Upper lobe of right lung (tissue), 1 donor: ENCODE data around the gene NAV3. TPM values are rescaled to one million over a fixed set of nuclear protein-coding genes. Genes with fewer than 3 reads are reported as not detected.

ENCODE experiments used
- ATAC-seq: fragments of 200-7000 bp; cut with Tn5 transposase; one replicate; pipeline ENCODE4 v1.9.1; 2020; ENCODE audit warnings: mild to moderate bottlenecking, moderate library complexity
- DNase-seq: peaks from one replicate; pipeline ENCODE4 v3.0.0-alpha.2; 2020
- H3K27ac ChIP-seq: fragments of 200-600 bp; one replicate; pipeline ENCODE4 v1.8.0; 2022
- H3K27me3 ChIP-seq: fragments of 200-600 bp; one replicate; pipeline ENCODE4 v1.8.0; 2022; ENCODE audit warnings: mild to moderate bottlenecking
- H3K36me3 ChIP-seq: fragments of 200-600 bp; one replicate; pipeline ENCODE4 v1.8.0; 2022
- H3K4me1 ChIP-seq: fragments of 200-600 bp; one replicate; pipeline ENCODE4 v1.8.0; 2022
- H3K4me3 ChIP-seq: fragments of 200-600 bp; one replicate; pipeline ENCODE4 v1.8.0; 2022; ENCODE audit warnings: mild to moderate bottlenecking
- H3K9me3 ChIP-seq: fragments of 200-600 bp; one replicate; pipeline ENCODE4 v1.8.0; 2022
- intact Hi-C: fragments of 100-400 bp; cut with DNase I; formaldehyde crosslinking; loops from one replicate; pipeline ENCODE4 v1.11.0; 2022
- long read RNA-seq: library from polyadenylated mRNA; unstranded; transcript quantifications from one replicate; pipeline ENCODE4 v2.0.0, GENCODE V29; 2021
- total RNA-seq: library from RNA; stranded (reverse); fragmentation: NEBNext Ultra II Directional; extraction: Animal tissue kit (Norgen Biotek cat#: 25700); gene quantifications from one replicate; pipeline ENCODE4 v1.2.1, GENCODE V29; 2021
- TF ChIP-seq, protein P1 (sequence below): fragments of 200-600 bp; IDR thresholded peaks from one replicate; pipeline ENCODE4 v1.8.0; 2022; ENCODE audit warnings: antibody characterized with exemption
- donor health status: DM: no; HTN: yes; CAD: no; lungs with severe emphysema.

The NAV3 gene
- 17.8 TPM for total RNA-seq
- long read RNA-seq, partial matches to known transcripts = 0 of 2 reads
- long read RNA-seq, other reads (novel, unspliced or antisense) = 2 of 2 reads

GRCh38 chr12:77830583-77831351 lies at the start of gene NAV3:
Gene NAV3 (plus strand): TSS chr12:77830894. CDS start chr12:77831462, 568 bp downstream.
- H3K36me3 ChIP-seq = no peaks in the 10 kb centered on the region
- DNase-seq = no peak
- no peak within 1 kb of the TSS for H3K27ac ChIP-seq
- H3K4me3 ChIP-seq = peak within 1 kb of the TSS; percentile 31
- no peaks in the 10 kb centered on the region for H3K9me3 ChIP-seq
- H3K4me1 ChIP-seq = peaks cover 4% of the 10 kb centered on the region
- ATAC-seq = no peak
- TF ChIP-seq, protein P1, sequence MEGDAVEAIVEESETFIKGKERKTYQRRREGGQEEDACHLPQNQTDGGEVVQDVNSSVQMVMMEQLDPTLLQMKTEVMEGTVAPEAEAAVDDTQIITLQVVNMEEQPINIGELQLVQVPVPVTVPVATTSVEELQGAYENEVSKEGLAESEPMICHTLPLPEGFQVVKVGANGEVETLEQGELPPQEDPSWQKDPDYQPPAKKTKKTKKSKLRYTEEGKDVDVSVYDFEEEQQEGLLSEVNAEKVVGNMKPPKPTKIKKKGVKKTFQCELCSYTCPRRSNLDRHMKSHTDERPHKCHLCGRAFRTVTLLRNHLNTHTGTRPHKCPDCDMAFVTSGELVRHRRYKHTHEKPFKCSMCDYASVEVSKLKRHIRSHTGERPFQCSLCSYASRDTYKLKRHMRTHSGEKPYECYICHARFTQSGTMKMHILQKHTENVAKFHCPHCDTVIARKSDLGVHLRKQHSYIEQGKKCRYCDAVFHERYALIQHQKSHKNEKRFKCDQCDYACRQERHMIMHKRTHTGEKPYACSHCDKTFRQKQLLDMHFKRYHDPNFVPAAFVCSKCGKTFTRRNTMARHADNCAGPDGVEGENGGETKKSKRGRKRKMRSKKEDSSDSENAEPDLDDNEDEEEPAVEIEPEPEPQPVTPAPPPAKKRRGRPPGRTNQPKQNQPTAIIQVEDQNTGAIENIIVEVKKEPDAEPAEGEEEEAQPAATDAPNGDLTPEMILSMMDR = no peak
- intact Hi-C loops = no loop called here
- H3K27me3 ChIP-seq = no peaks in the 10 kb centered on the region

- Histone ChIP-seq H3K27ac (no peak overlapping the region), H3K27me3 (no peaks in the 10 kb centered on the region), H3K4me3 (no peak overlapping the region), H3K4me1 (no peaks in the 10 kb centered on the region), H3K36me3 (no peaks in the 10 kb centered on the region), H3K9me3 (no peaks in the 10 kb centered on the region)
- ATAC-seq = no peak
- intact Hi-C loops = no loop called here
- TF ChIP-seq, protein P1 = no peak
- DNase-seq = no peak
Measured at GRCh38 chr12:77782034-77782433, 48.7 kb upstream of the NAV3 start.

DNA sequence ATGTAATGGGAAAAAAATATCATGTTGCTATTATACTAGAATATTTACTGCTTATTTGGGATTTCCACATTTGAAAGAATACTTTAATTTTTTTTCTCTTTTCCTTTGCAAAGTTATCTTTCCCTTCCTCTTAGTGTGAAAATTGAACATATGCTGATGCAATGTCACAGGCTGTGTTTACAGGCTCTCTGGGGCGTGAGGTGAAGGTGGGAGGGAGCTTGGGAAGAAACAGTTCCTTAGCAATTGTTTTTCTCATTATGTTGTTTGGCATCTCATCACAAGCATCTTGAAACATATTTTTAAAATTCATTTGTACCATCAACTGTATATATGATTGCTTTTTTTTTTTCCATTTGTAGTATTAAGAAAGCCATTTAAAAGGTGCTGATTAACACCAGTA lies 47.9 kb upstream of the NAV3 start:
- intact Hi-C loops = no loop called here
- no peaks in the 10 kb centered on the region for H3K4me1 ChIP-seq
- H3K9me3 ChIP-seq = no peaks in the 10 kb centered on the region
- TF ChIP-seq, protein P1 = no peak
- no peak for ATAC-seq
- no peaks in the 10 kb centered on the region for H3K27me3 ChIP-seq
- H3K4me3 ChIP-seq = no peak overlapping the region
- H3K36me3 ChIP-seq = no peaks in the 10 kb centered on the region
- DNase-seq = no peak
- H3K27ac ChIP-seq = no peak overlapping the region

DNA sequence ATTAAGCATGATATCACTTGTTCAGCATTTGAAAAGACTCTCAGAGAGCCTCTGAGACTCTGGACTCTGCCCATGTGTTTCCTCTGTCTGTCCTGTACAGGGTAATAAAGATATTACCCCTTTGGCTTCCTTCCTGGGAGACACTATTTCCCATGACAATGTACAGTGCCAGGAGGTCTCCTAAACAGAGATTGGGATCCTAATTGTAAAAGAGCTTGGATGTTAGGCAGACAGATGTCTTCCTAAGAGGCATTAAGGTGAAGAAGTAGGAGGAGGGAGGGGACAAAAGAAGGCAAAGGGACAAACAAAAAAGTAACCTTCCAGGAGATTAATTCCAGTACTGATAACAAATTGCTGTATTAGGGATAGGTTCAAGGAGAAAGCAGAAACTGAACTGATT lies 45.5 kb upstream of the NAV3 start:
- Histone ChIP-seq H3K9me3 (no peaks in the 10 kb centered on the region), H3K27ac (no peak overlapping the region), H3K27me3 (no peaks in the 10 kb centered on the region), H3K4me1 (no peaks in the 10 kb centered on the region), H3K36me3 (no peaks in the 10 kb centered on the region), H3K4me3 (no peak overlapping the region)
- intact Hi-C loops = no loop called here
- no peak for DNase-seq
- TF ChIP-seq, protein P1 = no peak
- ATAC-seq = no peak

DNA sequence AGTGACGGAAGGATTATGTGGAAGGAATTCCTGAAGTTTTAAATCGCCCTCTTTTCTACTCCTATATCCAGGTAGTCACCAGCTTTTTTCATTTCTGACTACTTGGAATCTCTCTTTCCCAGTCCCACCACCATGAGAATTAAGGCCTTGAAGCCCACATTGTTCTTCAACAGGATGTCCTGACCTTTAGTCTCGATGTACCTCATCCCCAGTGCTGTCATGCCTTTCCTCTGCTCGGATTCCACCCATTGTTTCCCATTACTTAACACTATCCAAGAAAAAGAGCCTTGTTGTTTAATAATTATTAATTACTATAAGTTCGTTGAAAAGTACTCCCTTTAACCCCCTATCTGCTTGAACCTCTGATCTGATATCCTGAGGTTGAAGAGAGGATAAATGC lies 44.0 kb upstream of the NAV3 start:
- Histone ChIP-seq H3K36me3 (no peaks in the 10 kb centered on the region), H3K4me3 (no peak overlapping the region), H3K9me3 (no peaks in the 10 kb centered on the region), H3K4me1 (no peaks in the 10 kb centered on the region), H3K27me3 (no peaks in the 10 kb centered on the region), H3K27ac (no peak overlapping the region)
- DNase-seq = no peak
- TF ChIP-seq, protein P1 = no peak
- no peak for ATAC-seq
- intact Hi-C loops = no loop called here
